ENCODE data around the gene ZNF70. TPM values are rescaled to one million over a fixed set of nuclear protein-coding genes. Genes with fewer than 3 reads are reported as not detected.

Gene ZNF70
- total and polyA plus RNA-seq, 2 of the 13 experiments (the other 11 are each of a cell fraction or from before 2014, with no cell fraction given): 0.62 to 3.6 TPM

DNA sequence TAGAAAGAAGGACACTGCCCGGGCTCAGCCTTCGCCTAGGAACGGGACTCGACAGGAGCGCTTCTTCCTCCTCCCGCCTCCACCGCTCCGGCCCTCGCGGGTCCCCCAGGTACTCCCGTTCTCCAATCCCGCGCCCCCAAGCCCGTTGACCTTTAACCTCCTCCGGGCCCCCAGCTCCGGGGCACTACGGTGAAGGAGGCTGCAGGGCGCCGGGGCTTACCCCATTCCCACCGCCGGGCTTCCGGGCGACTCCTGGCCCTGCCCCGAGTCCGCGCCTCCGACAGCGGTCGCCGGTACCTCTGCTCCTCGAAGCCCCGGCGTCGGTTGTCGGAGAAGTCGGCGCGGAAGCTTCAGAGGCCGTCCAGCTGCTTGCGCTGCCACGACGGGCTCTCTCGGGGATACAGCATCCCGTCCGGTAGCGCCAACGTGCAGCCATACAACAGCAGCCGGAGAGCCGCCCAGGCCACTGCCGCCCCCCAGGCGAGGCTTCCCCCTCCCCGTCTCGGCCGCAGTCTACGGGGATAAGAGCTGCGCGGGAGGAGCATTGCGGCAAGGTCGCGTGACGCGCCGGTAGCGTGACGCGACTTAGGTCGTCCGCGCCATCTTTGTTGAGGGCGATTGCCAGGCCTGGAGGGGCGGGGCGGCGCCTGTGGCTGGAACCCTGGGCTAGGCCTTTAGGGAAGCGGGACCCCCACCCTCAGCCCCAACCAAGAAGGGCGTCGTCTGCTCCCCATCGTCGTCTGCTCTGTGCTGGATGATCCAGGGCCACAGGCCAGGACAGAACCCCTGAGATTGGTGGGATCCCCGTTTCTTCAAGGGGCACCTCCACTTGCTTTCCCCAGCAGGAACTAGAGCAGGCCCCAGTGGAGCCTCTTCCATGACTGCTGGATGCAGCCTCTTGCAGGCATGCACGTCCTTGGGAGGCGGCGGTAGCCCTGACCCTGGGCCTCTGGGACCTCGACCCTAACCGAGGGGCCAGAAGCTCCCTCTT, 33.8 kb downstream of the ZNF70 start (continued):
- no peak for TF ChIP-seq GTF3A (CRISPR knock-in tag; conservative IDR thresholded peaks at IDR 0.05)
- TF ChIP-seq, protein P1, sequence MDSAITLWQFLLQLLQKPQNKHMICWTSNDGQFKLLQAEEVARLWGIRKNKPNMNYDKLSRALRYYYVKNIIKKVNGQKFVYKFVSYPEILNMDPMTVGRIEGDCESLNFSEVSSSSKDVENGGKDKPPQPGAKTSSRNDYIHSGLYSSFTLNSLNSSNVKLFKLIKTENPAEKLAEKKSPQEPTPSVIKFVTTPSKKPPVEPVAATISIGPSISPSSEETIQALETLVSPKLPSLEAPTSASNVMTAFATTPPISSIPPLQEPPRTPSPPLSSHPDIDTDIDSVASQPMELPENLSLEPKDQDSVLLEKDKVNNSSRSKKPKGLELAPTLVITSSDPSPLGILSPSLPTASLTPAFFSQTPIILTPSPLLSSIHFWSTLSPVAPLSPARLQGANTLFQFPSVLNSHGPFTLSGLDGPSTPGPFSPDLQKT (CRISPR knock-in tag; IDR thresholded peaks at IDR 0.05; ENCODE audit: borderline replicate concordance): peak; percentile 71; the same call in 1 of the 2 replicates
- TF ChIP-seq IRX3 (CRISPR knock-in tag; IDR thresholded peaks at IDR 0.05; ENCODE audit: borderline replicate concordance, low read depth): peak; percentile 57; the same call in 1 of the 2 replicates
- no peak for TF ChIP-seq SOX13 (IDR thresholded peaks at IDR 0.05)
- peak in 1 of 2 experiments; percentile 52; a peak in 1 of 4 replicates for TF ChIP-seq SOX13 (CRISPR knock-in tag; conservative IDR thresholded peaks at IDR 0.05 in 1 of 2, IDR thresholded peaks at IDR 0.05 in 1 of 2)
- TF ChIP-seq, protein P2, sequence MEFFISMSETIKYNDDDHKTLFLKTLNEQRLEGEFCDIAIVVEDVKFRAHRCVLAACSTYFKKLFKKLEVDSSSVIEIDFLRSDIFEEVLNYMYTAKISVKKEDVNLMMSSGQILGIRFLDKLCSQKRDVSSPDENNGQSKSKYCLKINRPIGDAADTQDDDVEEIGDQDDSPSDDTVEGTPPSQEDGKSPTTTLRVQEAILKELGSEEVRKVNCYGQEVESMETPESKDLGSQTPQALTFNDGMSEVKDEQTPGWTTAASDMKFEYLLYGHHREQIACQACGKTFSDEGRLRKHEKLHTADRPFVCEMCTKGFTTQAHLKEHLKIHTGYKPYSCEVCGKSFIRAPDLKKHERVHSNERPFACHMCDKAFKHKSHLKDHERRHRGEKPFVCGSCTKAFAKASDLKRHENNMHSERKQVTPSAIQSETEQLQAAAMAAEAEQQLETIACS (CRISPR knock-in tag; IDR thresholded peaks at IDR 0.05): peak; percentile 46; the same call in 1 of the 2 replicates
- TF ChIP-seq, protein P3, sequence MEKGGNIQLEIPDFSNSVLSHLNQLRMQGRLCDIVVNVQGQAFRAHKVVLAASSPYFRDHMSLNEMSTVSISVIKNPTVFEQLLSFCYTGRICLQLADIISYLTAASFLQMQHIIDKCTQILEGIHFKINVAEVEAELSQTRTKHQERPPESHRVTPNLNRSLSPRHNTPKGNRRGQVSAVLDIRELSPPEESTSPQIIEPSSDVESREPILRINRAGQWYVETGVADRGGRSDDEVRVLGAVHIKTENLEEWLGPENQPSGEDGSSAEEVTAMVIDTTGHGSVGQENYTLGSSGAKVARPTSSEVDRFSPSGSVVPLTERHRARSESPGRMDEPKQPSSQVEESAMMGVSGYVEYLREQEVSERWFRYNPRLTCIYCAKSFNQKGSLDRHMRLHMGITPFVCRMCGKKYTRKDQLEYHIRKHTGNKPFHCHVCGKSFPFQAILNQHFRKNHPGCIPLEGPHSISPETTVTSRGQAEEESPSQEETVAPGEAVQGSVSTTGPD (CRISPR knock-in tag; IDR thresholded peaks at IDR 0.05): peak; percentile 66; the same call in 1 of the 2 replicates
- no peak for TF ChIP-seq MTA3 (CRISPR knock-in tag; IDR thresholded peaks at IDR 0.05)
- TF ChIP-seq RORA (CRISPR knock-in tag; IDR thresholded peaks at IDR 0.05): no peak
- TF ChIP-seq, protein P4, sequence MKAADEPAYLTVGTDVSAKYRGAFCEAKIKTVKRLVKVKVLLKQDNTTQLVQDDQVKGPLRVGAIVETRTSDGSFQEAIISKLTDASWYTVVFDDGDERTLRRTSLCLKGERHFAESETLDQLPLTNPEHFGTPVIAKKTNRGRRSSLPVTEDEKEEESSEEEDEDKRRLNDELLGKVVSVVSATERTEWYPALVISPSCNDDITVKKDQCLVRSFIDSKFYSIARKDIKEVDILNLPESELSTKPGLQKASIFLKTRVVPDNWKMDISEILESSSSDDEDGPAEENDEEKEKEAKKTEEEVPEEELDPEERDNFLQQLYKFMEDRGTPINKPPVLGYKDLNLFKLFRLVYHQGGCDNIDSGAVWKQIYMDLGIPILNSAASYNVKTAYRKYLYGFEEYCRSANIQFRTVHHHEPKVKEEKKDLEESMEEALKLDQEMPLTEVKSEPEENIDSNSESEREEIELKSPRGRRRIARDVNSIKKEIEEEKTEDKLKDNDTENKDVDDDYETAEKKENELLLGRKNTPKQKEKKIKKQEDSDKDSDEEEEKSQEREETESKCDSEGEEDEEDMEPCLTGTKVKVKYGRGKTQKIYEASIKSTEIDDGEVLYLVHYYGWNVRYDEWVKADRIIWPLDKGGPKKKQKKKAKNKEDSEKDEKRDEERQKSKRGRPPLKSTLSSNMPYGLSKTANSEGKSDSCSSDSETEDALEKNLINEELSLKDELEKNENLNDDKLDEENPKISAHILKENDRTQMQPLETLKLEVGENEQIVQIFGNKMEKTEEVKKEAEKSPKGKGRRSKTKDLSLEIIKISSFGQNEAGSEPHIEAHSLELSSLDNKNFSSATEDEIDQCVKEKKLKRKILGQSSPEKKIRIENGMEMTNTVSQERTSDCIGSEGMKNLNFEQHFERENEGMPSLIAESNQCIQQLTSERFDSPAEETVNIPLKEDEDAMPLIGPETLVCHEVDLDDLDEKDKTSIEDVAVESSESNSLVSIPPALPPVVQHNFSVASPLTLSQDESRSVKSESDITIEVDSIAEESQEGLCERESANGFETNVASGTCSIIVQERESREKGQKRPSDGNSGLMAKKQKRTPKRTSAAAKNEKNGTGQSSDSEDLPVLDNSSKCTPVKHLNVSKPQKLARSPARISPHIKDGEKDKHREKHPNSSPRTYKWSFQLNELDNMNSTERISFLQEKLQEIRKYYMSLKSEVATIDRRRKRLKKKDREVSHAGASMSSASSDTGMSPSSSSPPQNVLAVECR (CRISPR knock-in tag; IDR thresholded peaks at IDR 0.05; ENCODE audit: borderline replicate concordance): peak; percentile 91; the same call in 1 of the 2 replicates
- TF ChIP-seq ZFY (CRISPR knock-in tag; IDR thresholded peaks at IDR 0.05): peak; percentile 94
- no peak for TF ChIP-seq LCORL (IDR thresholded peaks at IDR 0.05)
- peak; percentile 80 for TF ChIP-seq LCORL (CRISPR knock-in tag; IDR thresholded peaks at IDR 0.05)
- no peak for TF ChIP-seq MEF2D (CRISPR knock-in tag; IDR thresholded peaks at IDR 0.05)
- TF ChIP-seq ISL2 (CRISPR knock-in tag; IDR thresholded peaks at IDR 0.05): no peak
- peak; percentile 88; the same call in 1 of the 2 replicates for TF ChIP-seq MAZ (IDR thresholded peaks at IDR 0.05; ENCODE audit: borderline replicate concordance, low read depth, low read length)
- TF ChIP-seq MAZ (CRISPR knock-in tag; IDR thresholded peaks at IDR 0.05; ENCODE audit: low read depth): peak; percentile 99
- peak; percentile 59; the same call in 1 of the 2 replicates for TF ChIP-seq ZNF331 (CRISPR knock-in tag; IDR thresholded peaks at IDR 0.05)
